ENCODE measurements around the gene CDYL2.

- TF ChIP-seq CTCF (IDR thresholded peaks at IDR 0.05) (no peak), EZH2 (IDR thresholded peaks at IDR 0.05) (no peak)
These were observed 33.2 kb upstream of the CDYL2 start for GRCh38 chr16:80837533-80838147.
